Epithelial cell of proximal tubule (primary cell): ENCODE data around the gene HDAC4. TPM values are rescaled to one million over a fixed set of nuclear protein-coding genes. Genes with fewer than 3 reads are reported as not detected.

Experiments
- DNase-seq: peaks from one replicate; pipeline ENCODE4 v3.0.0-alpha.2; 2011; ENCODE audit warnings: low read depth
- H3K4me3 ChIP-seq: 2 replicates; pipeline ENCODE4 v1.5.1; 2011; ENCODE audit warnings: low read depth, mild to moderate bottlenecking, low read length
- total RNA-seq: library from RNA; depleted of rRNA; stranded (reverse); fragments of >200 nt; gene quantifications from 2 replicates; pipeline ENCODE4 v1.2.3, GENCODE V29; 2015
- TF ChIP-seq, protein P1 (sequence below): conservative IDR thresholded peaks from 2 replicates; pipeline ENCODE4 v1.5.1; 2012; ENCODE audit warnings: low read depth, mild to moderate bottlenecking, low read length

Gene HDAC4
- total RNA-seq, 1 donor from 2014 or later = 23.2 TPM

DNA sequence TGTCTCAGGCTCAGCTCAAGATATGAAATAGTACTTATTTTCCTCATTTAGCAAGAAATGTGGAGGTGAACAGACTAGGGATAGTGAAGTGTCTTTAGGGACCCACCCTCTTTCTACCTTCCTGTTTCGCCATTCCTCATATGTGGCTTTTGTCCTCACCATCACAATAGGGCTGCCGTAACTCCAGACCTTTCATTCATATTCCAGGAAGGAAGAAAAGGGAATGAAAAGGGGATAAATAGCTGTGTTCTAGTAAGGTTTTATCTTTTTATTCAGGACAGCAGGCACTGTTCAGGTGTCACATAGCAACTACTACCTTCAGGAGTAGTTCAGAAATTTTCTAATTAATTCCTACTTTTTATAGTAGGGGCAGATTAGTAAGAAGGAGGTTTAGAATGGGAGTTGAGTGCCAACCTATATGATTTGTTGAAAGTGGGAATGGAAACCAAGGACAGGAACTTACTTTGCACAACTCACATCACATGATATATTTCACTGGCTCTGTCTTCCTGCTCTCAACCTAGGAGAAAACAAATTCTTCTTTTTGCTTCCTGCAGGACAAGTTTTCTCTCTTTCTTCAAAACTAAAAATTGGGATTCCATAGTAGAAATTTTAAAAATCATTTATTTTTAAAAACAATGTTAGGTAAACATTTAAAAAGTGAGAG lies 36.0 kb upstream of the HDAC4 start:
- no peak for DNase-seq
- TF ChIP-seq, protein P1, sequence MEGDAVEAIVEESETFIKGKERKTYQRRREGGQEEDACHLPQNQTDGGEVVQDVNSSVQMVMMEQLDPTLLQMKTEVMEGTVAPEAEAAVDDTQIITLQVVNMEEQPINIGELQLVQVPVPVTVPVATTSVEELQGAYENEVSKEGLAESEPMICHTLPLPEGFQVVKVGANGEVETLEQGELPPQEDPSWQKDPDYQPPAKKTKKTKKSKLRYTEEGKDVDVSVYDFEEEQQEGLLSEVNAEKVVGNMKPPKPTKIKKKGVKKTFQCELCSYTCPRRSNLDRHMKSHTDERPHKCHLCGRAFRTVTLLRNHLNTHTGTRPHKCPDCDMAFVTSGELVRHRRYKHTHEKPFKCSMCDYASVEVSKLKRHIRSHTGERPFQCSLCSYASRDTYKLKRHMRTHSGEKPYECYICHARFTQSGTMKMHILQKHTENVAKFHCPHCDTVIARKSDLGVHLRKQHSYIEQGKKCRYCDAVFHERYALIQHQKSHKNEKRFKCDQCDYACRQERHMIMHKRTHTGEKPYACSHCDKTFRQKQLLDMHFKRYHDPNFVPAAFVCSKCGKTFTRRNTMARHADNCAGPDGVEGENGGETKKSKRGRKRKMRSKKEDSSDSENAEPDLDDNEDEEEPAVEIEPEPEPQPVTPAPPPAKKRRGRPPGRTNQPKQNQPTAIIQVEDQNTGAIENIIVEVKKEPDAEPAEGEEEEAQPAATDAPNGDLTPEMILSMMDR = no peak
- H3K4me3 ChIP-seq = no peak overlapping the region

DNA sequence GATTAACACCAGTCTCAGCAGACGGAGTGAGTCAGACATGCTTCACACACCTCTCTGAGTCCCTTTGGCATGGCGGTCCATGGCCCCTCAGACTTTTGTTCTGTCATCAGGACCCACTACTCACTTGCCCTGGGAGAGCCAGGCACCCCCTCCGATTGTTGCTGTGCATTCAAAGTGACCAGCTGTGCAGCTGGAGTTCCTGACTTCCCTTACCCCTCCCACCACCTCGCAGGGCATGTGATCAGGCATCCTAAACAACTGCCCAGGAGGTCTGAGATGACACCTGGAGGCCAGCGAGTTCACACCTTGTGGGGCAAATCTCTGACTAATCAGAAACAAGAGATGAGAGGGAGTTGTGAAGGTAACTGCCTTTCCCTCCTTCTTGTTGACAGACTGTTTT lies 35.3 kb upstream of the HDAC4 start:
- DNase-seq = no peak
- TF ChIP-seq, protein P1 = no peak
- no peak overlapping the region for H3K4me3 ChIP-seq

DNA sequence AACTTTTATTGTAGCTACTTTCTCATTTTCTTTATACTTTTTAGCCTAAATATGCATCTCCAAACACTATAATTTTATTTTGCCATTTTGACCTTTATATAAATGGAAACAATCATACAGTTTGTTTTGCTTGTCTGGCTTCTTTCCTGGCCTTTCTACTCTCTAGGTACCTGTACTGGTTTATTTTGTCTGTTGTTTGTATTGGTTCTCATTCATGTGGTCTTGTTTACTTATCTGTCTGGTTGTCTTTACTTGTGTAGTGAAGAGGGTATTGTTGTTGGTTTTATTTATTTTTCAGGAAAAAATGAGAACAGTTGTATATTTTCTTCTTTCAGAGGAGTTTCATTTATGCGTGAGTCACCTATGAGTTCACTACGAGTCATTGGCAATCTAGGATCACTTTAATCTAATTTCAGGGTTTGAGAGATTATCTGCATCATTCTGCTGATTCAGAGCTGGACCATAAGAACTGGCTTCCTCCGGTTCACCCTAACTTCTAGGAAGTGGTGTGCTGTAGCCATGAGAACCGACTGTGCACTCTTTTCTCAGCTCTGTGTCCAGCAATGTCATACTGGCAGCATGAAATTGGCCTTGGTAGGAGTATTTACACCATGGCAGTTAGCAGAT lies 33.1 kb upstream of the HDAC4 start:
- DNase-seq = no peak
- TF ChIP-seq, protein P1 = no peak
- no peak overlapping the region for H3K4me3 ChIP-seq

DNA sequence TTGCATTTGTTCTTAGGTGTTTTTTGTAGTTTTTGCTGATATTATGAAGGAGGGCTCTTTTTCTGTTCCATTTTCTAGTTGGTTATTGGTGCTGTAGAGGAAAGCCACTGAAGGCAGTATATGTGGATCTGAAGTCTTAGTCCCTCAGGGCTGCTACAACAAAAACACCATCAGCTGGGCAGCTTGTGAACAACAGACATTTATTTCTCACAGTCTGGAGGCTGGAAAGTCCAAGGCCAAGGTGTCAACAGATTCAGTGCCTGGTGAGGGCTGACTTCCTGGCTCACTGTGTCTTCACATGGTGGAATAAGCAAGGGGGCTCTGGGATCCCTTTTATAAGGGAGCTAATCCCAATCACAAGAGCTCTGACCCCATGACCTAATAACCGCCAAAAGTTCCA lies 31.4 kb upstream of the HDAC4 start:
- TF ChIP-seq, protein P1 = no peak

DNA sequence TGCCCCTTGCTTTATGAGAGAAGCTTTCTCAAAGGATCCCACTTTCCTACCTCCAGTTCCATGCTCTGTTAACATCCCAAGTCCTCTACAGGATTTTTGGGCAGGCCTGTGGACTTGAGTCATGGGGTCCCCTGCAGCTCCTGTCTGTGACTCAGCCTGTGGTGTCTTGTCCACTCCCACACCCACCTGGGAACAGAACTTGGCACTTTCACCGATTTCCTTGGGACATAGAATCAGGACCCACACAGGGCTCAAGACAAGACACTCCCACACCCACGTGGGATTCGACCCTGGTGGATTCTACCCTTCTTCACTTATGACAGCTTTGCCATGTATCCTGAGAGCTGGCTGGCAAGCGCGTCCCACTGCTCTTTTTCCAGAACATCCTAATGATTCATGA lies 30.7 kb upstream of the HDAC4 start:
- DNase-seq = no peak
- no peak overlapping the region for H3K4me3 ChIP-seq
- TF ChIP-seq, protein P1 = no peak

More for the DNA sequence above, 31.4 kb upstream of the HDAC4 start:
- no peak overlapping the region for H3K4me3 ChIP-seq
- DNase-seq = no peak

DNA sequence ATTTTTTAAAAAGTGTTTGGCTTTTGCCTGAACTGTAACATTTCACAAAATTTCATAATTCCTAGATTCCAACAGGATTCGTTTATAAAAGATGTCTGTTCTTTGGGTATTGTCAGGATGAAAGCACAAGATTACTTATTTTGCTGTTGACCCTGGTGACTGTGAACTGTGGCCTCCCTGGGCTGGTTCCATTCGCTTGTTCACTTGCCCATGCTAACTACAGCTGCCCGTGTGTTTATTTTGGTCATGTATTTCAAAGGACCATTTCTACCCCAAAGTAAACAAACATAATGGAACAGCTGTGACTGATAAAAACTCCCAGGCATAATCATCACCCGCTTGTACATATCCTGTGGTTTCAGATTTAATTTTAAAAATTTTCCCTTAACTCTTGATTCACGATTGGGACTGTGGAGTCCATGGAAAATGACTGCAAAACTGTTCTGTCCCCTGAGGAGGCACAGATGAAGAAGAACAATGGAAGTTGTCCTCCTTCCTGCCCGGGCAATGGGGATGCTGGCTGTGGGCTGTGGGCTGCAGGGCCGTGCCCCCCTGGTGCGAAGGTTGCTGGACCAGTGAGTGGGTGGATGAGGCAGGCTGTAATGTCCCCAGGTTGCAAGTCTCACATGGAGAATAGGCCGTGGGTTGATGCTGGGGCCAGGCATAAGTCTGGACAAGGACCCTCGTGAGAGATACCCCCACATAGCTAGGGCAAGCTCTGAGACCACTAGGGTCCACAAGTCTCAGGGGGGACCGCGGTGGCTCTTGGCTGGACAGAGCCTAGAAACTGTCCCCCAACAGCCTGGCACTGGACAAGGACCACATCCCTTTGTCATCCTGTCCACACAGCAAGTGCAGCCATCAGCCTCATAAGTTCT lies 28.9 kb upstream of the HDAC4 start:
- TF ChIP-seq, protein P1 = no peak
- H3K4me3 ChIP-seq = no peak overlapping the region
- no peak for DNase-seq
